GM12878 (cell line): ENCODE results near the gene DDX51.

Experiments used
- BCL3 ChIP-seq: IDR thresholded peaks from 2 replicates; pipeline ENCODE4 v1.6.1; 2011; ENCODE audit warnings: borderline replicate concordance, low read depth, mild to moderate bottlenecking, moderate library complexity, low read length; ENCODE audit not compliant: insufficient read depth, poor library complexity, severe bottlenecking
- BCLAF1 ChIP-seq: fragments of 450-650 bp; IDR thresholded peaks from 2 replicates; pipeline ENCODE4 v1.6.1; 2017; ENCODE audit warnings: antibody characterized with exemption, mild to moderate bottlenecking, moderate library complexity
- BRCA1 ChIP-seq: IDR thresholded peaks from 2 replicates; pipeline ENCODE4 v1.6.1; 2011; ENCODE audit warnings: low read depth, low read length, improper control_type of control experiment
- CBX5 ChIP-seq: sonication (generic); IDR thresholded peaks from 2 replicates; pipeline ENCODE4 v1.6.1; 2016; ENCODE audit warnings: low read depth, moderate library complexity, mild to moderate bottlenecking, inconsistent platforms
- CHD4 ChIP-seq: fragments of 200-600 bp; sonication (generic); IDR thresholded peaks from 2 replicates; pipeline ENCODE4 v1.6.1; 2016; ENCODE audit warnings: mild to moderate bottlenecking
- CREB1 ChIP-seq: IDR thresholded peaks from 2 replicates; pipeline ENCODE4 v1.6.1; 2012; ENCODE audit warnings: low read depth, mild to moderate bottlenecking, inconsistent platforms
- EP300 ChIP-seq, 2 experiments: fragments of 150-350 bp in 1 of 2; IDR thresholded peaks; 2 replicates each; pipeline ENCODE4 v1.6.1; 2011 to 2012; ENCODE audit warnings: low read depth in 2 of 2, low read length in 2 of 2, borderline replicate concordance in 1 of 2, improper control_type of control experiment in 1 of 2, inconsistent platforms in 1 of 2; ENCODE audit not compliant: control insufficient read depth in 1 of 2
- FOS ChIP-seq: IDR thresholded peaks from 3 replicates; pipeline ENCODE4 v1.6.1; 2011; ENCODE audit warnings: borderline replicate concordance; ENCODE audit not compliant: insufficient read length; ENCODE audit errors: extremely low read depth
- MTA3 ChIP-seq: IDR thresholded peaks from 2 replicates; pipeline ENCODE4 v1.6.1; 2012; ENCODE audit warnings: low read length, inconsistent platforms, borderline replicate concordance
- POLR2A ChIP-seq: IDR thresholded peaks from 2 replicates; pipeline ENCODE4 v1.6.1; 2011; ENCODE audit warnings: low read depth, mild to moderate bottlenecking, low read length
- STAT1 ChIP-seq: fragments of 450-650 bp; conservative IDR thresholded peaks from 2 replicates; pipeline ENCODE4 v1.6.1; 2014; ENCODE audit warnings: antibody characterized with exemption, mild to moderate bottlenecking
- ZBTB33 ChIP-seq: fragments of 450-650 bp; IDR thresholded peaks from 2 replicates; pipeline ENCODE4 v1.6.1; 2017; ENCODE audit warnings: mild to moderate bottlenecking
- ZBTB40 ChIP-seq: fragments of 450-650 bp; IDR thresholded peaks from 2 replicates; pipeline ENCODE4 v1.6.1; 2016; ENCODE audit warnings: mild to moderate bottlenecking, moderate library complexity, borderline replicate concordance

GRCh38 chr12:132140918-132141841 is 2.9 kb downstream of the DDX51 start:
- TF ChIP-seq EP300 (IDR thresholded peaks at IDR 0.05; ENCODE audit: borderline replicate concordance in 1 of 2, control insufficient read depth in 1 of 2, low read depth in 2 of 2, low read length in 2 of 2), result no peak
- TF ChIP-seq CREB1, result no peak
- no peak for TF ChIP-seq STAT1
- TF ChIP-seq FOS, result no peak
- no peak for TF ChIP-seq CHD4
- no peak for TF ChIP-seq BCL3
- no peak for TF ChIP-seq BCLAF1
- TF ChIP-seq ZBTB33, result no peak
- no peak for TF ChIP-seq BRCA1
- TF ChIP-seq ZBTB40, result no peak
- no peak for TF ChIP-seq CBX5
- TF ChIP-seq MTA3, result no peak
- no peak for TF ChIP-seq POLR2A
